Measurements from ENCODE around the gene DUSP16.

DUSP16 gene

GRCh38 chr12:12467688-12468261, 94.9 kb downstream of the DUSP16 start:
- peak; percentile 29 for DNase-seq (ENCODE audit: low read depth)

GRCh38 chr12:12467264-12467663, 95.4 kb downstream of the DUSP16 start:
- peak; percentile 24 for DNase-seq (ENCODE audit: low read depth)

- DNase-seq (ENCODE audit: low read depth), result peak; percentile 49
Observed at GRCh38 chr12:12466157-12466556, 96.5 kb downstream of the DUSP16 start.

GRCh38 chr12:12465522-12465921, 97.1 kb downstream of the DUSP16 start:
- DNase-seq (ENCODE audit: low read depth), result no peak

- no peak for DNase-seq (ENCODE audit: low read depth)
Observed at GRCh38 chr12:12461923-12462315, 100.7 kb downstream of the DUSP16 start.

- no peak for DNase-seq (ENCODE audit: low read depth)
Observed at GRCh38 chr12:12460935-12461922, 101.4 kb downstream of the DUSP16 start.

GRCh38 chr12:12456637-12457036, 106.0 kb downstream of the DUSP16 start:
- no peak for DNase-seq (ENCODE audit: low read depth)

- DNase-seq (ENCODE audit: low read depth), result no peak
Observed at GRCh38 chr12:12454315-12454714, 108.3 kb downstream of the DUSP16 start.

- DNase-seq (ENCODE audit: low read depth), result no peak
Observed at GRCh38 chr12:12453635-12454034, 109.0 kb downstream of the DUSP16 start.

GRCh38 chr12:12452326-12452902, 110.2 kb downstream of the DUSP16 start:
- DNase-seq (ENCODE audit: low read depth), result no peak

GRCh38 chr12:12451098-12451497, 111.6 kb downstream of the DUSP16 start:
- DNase-seq (ENCODE audit: low read depth), result no peak

GRCh38 chr12:12450043-12450471, 112.6 kb downstream of the DUSP16 start:
- no peak for DNase-seq (ENCODE audit: low read depth)

GRCh38 chr12:12449533-12450025, 113.1 kb downstream of the DUSP16 start:
- no peak for DNase-seq (ENCODE audit: low read depth)

GRCh38 chr12:12447837-12448236, 114.8 kb downstream of the DUSP16 start:
- DNase-seq (ENCODE audit: low read depth), result no peak

GRCh38 chr12:12447236-12447635, 115.4 kb downstream of the DUSP16 start:
- DNase-seq (ENCODE audit: low read depth), result no peak

- no peak for DNase-seq (ENCODE audit: low read depth)
Observed at GRCh38 chr12:12446786-12447185, 115.9 kb downstream of the DUSP16 start.

- no peak for DNase-seq (ENCODE audit: low read depth)
Observed at GRCh38 chr12:12445882-12446181, 116.8 kb downstream of the DUSP16 start.

GRCh38 chr12:12445165-12445881, 117.3 kb downstream of the DUSP16 start:
- DNase-seq (ENCODE audit: low read depth), result no peak

- no peak for DNase-seq (ENCODE audit: low read depth)
Observed at GRCh38 chr12:12443431-12443878, 119.2 kb downstream of the DUSP16 start.

GRCh38 chr12:12442548-12443071, 120.1 kb downstream of the DUSP16 start:
- DNase-seq (ENCODE audit: low read depth), result no peak

GRCh38 chr12:12441843-12442461, 120.7 kb downstream of the DUSP16 start:
- DNase-seq (ENCODE audit: low read depth), result peak; percentile 17

- DNase-seq (ENCODE audit: low read depth), result no peak
Observed at GRCh38 chr12:12441429-12441807, 121.2 kb downstream of the DUSP16 start.

Data from activated T-helper 1 cell treated with Interleukin-2 at 50 U/mL for 16 hours (primary cell).